Muscle of arm (tissue), 12 donors: ENCODE measurements around the gene CAB39. TPM values are rescaled to one million over a fixed set of nuclear protein-coding genes. Genes with fewer than 3 reads are reported as not detected.
"Not testable (repeated sequence)": the region's sequence is repeated elsewhere in the genome, so short reads cannot be mapped to it uniquely, and the experiment has no call there.

Experiments used
- DNase-seq: peaks from one replicate; pipeline ENCODE4 v3.0.0-alpha.2; 2013
- polyA plus RNA-seq, 12 donors: library from polyadenylated mRNA; unstranded; fragments of 120-200 nt; gene quantifications; one replicate each; pipeline ENCODE4 v1.2.1, GENCODE V29; 2013; ENCODE audit not compliant: insufficient read length in 12 of 12

The CAB39 gene
- polyA plus RNA-seq, 12 donors = 54.8 to 84.9 (median 69.4) TPM; not detected in 1

DNA sequence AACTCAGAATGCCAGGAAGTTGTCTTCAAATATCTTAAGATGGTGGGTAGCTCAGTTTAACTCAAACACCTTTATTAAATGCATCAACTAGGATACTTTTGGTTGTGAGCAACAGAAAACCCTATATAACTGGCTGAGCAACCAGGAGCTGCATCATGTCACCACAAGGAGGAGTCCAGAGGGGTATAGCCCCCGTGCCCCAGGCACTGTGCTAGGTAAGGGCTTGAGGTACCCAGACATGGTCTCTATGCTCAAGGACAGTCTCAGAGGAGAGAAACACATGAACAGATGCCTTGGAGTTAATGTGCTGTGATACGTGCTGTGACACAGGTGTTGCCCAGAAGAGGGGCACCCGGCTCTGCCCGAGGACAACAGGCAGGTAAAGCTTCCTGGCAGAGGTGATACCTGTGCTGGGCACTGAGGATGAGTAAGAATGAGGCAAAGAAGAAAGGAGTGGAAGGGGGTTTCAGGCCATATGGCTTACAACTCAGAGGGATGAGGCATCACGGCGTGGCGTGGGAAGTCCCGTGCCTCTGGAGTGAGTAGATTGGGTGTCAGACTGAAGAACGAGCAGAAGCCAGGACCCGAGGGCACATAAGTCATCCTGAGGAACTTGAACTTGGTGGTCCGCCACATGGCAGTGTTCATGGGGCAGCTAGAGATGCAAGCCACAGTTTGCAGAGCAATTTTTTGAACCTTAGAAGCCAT is 32.0 kb upstream of the CAB39 start:
- no peak for DNase-seq

- no peak for DNase-seq
Measured at GRCh38 chr2:230681171-230681545, 31.5 kb upstream of the CAB39 start.

DNA sequence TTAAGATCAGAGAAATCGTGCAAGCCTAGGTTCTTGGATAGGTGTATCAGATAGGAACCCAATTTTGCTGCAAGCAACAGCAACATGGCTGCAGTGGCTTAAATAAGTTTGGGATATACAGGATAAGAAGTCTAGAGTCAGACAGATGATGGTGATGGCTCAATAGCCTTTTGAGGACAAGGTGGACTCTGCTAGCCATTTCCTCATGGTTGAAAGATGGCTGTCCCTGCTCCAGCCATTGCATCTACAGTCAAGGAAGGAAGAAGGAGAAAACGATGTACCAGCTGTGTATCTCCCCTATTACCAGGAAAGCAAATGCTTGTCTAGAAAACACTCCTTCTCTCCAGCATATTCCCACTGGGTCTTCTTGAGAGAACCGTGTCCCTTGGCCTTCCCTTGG is 30.1 kb upstream of the CAB39 start:
- DNase-seq = no peak

GRCh38 chr2:230684270-230685168 is 28.1 kb upstream of the CAB39 start:
- no peak for DNase-seq

- DNase-seq = no peak
Measured at GRCh38 chr2:230685178-230685577, 27.5 kb upstream of the CAB39 start.

GRCh38 chr2:230687498-230687897 is 25.1 kb upstream of the CAB39 start:
- DNase-seq = no peak

DNA sequence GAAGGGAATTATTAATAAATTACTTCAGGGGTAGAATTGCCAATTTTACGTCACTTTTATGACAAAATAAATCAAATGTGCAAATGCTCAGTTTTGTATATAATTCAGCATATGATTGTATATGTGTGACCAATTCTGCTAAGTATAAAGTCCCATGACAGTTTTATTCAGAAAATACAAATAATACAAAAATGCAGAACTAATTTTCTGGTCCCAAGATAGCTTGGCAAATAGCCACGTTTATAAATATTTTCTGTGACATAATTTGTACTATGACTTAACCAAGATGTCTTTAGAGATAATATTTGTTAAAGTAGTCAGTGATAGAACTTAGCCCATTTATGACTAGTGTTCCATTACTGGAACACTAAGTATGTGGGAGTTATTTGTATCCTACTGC is 24.2 kb upstream of the CAB39 start:
- DNase-seq = no peak

GRCh38 chr2:230690439-230690838 is 22.2 kb upstream of the CAB39 start:
- DNase-seq = no peak

DNA sequence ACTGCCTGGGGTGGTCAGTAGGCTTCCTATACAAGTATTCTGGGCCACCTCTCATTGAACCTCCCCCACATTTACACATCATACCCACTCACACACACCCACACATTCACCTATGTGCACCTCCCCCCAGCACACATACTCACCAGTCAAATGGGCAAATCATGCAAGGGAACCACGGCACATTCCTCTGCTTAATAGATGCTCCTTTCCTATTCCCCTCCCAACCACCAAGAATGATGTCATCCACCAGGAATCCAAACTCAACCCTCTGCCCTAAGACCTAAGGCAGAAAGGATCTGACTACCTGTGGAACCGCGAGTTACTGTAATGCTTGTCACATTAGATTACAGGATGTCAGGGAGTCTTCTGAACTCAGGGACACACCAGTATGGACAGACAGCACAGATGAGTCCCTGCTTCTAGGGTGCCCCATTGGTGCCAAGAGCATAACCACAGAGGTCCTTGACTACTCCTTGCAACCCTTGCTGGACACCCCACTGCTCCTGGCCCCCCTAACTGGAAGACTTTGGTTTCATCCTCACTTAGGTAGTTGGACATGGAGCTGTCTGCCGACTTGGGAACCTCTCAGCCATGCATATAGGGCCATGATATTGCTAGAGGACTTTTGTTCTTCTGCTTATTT is 21.5 kb upstream of the CAB39 start:
- no peak for DNase-seq

DNA sequence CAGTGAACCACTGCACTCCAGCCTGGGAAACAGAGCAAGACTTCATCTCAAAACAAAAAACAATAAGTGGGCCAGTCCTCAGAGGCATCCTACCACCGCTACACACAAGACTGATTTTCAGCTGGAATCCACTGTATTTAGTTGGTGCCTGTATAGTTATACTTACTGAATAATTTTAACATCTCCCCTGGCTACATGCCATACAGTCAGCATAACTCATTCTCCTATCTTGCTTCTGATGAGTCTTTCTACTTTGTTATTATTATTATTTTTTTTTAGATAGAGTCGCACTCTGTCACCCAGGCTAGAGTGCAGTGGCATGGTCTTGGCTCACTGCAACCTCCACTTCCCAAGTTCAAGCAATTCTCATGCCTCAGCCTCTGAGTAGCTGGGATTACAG is 19.9 kb upstream of the CAB39 start:
- no peak for DNase-seq

GRCh38 chr2:230693411-230693810 is 19.2 kb upstream of the CAB39 start:
- no peak for DNase-seq

- no peak for DNase-seq
Measured at GRCh38 chr2:230694241-230694640, 18.4 kb upstream of the CAB39 start.

DNA sequence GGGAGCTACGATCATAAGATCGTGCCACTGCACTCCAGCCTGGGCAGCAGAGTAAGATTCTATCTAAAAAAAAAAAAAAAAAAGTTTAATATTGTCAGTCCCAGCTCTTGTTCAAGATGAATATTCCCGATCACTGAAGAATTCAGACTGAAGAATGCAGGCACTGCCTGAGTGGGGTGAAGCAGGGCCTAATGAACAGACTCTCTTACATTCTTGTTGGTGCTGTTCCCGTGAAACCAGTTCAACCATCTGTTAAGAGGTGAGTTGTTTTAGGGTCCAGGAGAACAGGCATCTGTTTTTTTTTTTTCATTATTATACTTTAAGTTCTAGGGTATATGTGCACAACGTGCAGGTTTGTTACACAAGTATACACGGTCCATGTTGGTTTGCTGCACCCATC is 17.1 kb upstream of the CAB39 start:
- DNase-seq = no peak

- no peak for DNase-seq
Measured at GRCh38 chr2:230696670-230697069, 16.0 kb upstream of the CAB39 start.

DNA sequence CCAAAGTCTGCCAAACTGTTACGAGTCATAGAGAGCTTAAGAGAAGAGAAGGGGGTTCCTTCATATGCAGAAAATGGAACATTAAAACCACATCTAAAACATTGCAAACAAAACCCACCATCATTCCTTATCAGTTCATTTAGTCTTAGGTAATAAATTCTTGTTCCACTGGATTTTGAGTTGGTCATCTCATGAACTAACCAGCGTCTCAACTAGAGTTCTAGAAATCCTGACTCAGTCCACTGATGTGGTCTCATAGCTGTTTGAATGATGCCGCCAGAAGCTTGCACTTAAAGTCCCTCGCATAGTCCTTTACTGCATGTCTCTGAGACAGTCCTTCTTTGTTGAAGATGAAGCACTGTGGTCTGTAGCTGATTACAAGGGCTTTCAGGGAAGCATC is 15.0 kb upstream of the CAB39 start:
- no peak for DNase-seq

DNA sequence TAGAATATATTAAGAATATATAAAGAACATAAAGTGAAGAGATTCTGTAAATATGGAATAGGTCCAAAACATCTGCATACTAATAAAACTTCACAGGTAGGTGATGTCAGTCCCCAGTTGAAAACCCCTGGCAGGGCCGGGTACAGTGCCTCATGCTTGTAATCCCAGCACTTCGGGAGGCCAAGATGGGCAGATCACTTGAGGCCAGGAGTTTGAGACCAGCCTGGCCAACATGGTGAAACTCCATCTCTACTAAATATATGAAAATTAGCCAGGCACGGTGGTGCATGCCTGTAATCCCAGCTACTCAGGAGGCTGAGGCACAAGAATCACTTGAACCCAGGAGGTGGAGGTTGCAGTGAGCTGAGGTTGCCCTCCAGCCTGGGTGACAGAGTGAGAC is 13.9 kb upstream of the CAB39 start:
- DNase-seq = not testable (repeated sequence)

DNA sequence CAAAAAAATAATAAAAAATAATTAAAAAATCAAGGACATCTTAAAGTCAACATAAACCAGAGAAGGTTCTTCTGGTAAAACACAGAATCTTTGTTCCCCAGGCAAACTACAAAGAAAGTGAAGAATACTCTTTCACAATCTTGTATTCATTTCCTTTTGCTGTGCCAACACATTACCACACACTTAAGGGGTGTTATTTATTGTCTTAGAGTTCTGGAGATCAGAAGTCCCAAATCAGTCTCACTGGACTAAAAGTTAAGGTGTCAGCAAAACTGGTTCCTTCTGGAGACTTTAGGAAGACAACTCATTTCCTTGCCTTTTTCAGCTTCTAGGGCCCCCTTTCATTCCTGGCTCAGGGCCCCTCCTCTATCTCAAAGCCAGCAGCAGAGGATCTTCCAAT is 12.2 kb upstream of the CAB39 start:
- no peak for DNase-seq

DNA sequence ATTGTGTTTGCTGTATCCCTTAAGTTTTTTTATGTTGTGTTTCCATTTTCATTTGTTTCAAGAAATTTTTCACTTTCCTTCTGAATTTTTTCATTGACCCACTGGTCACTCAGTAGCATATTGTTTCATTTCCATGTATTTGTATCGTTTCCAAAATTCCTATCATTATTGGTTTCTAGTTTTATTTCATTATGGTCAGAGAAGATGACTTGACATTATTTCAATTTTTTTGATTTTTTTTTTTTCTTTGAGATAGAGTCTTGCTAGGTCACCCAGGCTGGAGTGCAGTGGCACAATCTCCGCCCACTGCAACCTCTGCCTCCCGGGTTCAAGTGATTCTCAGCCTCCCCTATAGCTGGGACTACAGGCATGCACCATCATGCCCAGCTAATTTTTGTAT is 11.3 kb upstream of the CAB39 start:
- no peak for DNase-seq

DNA sequence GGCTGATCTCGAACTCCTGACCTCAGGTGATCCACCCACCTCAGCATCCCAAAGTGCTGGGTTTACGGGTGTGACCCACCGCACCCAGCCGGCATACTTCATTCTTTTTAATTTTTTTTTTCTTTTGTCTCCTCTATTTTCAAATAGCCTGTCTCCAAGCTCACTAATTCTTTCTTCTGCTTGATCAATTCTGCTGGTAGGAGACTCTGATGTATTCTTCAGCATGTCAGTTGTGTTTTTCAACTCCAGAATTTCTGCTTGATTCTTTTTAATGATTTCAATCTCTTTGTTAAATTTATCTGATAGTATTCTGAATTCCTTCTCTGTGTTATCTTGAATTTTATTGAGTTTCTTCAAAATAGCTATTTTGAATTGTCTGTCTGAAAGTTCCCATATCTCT is 10.2 kb upstream of the CAB39 start:
- DNase-seq = not testable (repeated sequence)

DNA sequence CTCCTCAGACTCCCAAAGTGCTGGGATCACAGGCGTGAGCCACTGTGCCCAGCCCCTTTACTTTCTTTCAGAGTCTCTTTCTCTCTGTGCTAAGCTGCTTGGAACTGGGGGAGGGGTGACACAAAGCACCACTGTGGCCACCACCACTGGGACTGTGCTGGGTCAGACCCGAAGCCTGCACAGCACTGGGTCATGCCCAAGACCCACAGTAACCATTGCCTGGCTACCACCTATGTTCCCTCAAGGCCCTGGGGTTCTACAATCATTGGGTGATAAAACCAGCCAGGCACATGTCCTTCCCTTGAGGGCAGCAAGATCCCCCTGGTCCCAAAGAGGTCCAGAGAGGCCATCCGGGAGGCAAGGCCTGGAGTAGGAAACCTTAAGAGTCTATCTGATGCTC is 9.1 kb upstream of the CAB39 start:
- no peak for DNase-seq

DNA sequence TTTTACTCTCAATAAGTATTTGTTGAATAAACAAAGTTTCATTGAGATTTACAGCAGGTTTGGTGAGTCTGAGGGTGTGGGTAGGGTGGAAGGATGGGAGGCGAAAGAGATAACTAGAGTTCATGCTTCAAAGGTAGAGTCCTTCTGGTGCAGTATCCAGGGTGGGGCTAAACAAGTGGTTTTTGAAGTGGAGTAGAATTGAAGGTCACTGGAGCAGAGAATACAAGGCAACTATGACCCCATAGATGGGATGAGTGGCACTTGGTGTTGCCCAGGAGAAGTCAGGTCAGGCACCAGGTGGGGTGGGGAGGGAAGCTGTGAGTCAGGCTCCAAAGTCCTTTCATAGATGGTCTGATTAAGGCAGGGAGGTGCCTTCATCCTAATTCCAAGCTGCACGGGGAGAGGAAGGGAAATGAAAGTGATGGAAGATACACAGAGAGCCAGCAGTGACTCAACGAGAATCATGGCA is 6.6 kb upstream of the CAB39 start:
- no peak for DNase-seq

GRCh38 chr2:230706966-230707365 is 5.7 kb upstream of the CAB39 start:
- no peak for DNase-seq

GRCh38 chr2:230708204-230708603 is 4.4 kb upstream of the CAB39 start:
- DNase-seq = no peak
